Tibial nerve (tissue), 4 donors: ENCODE data around the gene RIMS1. TPM values are rescaled to one million over a fixed set of nuclear protein-coding genes. Genes with fewer than 3 reads are reported as not detected.
"Not testable (repeated sequence)": the region's sequence is repeated elsewhere in the genome, so short reads cannot be mapped to it uniquely, and the experiment has no call there.

Source experiments
- DNase-seq, 2 donors: peaks; one replicate each; pipeline ENCODE4 v3.0.0-alpha.2; 2019; ENCODE audit warnings: low spot score in 2 of 2
- H3K27ac ChIP-seq, 4 donors: fragments of 200-600 bp; sonication (generic) in 3 of 4; one replicate each; pipeline ENCODE4 v1.5.1; 2017 to 2019; ENCODE audit warnings: mild to moderate bottlenecking in 1 of 4
- H3K27me3 ChIP-seq, 2 donors: fragments of 200-600 bp; sonication (generic) in 1 of 2; one replicate each; pipeline versions ENCODE4 v1.5.1 to v1.6.0; 2017 to 2019
- H3K36me3 ChIP-seq, 3 donors: fragments of 200-600 bp; sonication (generic); one replicate each; pipeline ENCODE4 v1.5.1; 2018 to 2019
- H3K4me1 ChIP-seq, 4 donors: fragments of 200-600 bp; sonication (generic) in 3 of 4; one replicate each; pipeline ENCODE4 v1.5.1; 2017 to 2019
- H3K4me3 ChIP-seq, 4 donors: fragments of 200-600 bp; sonication (generic) in 3 of 4; one replicate each; pipeline ENCODE4 v1.5.1; 2017 to 2019; ENCODE audit warnings: mild to moderate bottlenecking in 1 of 4, moderate library complexity in 1 of 4
- H3K9me3 ChIP-seq, 4 donors: fragments of 200-600 bp; sonication (generic) in 3 of 4; one replicate each; pipeline ENCODE4 v1.5.1; 2017 to 2019
- CTCF ChIP-seq, 5 experiments: fragments of 200-600 bp in 3 of 5; fragments of 450-650 bp in 2 of 5; sonication (generic) in 3 of 5; IDR thresholded peaks; one replicate each; pipeline ENCODE4 v1.5.1; 2016 to 2019; ENCODE audit warnings: antibody characterized with exemption in 5 of 5, mild to moderate bottlenecking in 3 of 5, moderate library complexity in 2 of 5
- EP300 ChIP-seq, 2 donors: sonication (generic); formaldehyde crosslinking; IDR thresholded peaks; one replicate each; pipeline ENCODE4 v1.6.1; 2017; ENCODE audit warnings: antibody characterized with exemption in 2 of 2, mild to moderate bottlenecking in 1 of 2
- POLR2A ChIP-seq, 2 donors: fragments of 450-650 bp; IDR thresholded peaks; one replicate each; pipeline ENCODE4 v1.6.1; 2017; ENCODE audit warnings: antibody characterized with exemption in 2 of 2, mild to moderate bottlenecking in 2 of 2, moderate library complexity in 2 of 2
- WGBS, 2 donors: methylation state at CpG; one replicate each; pipeline ENCODE4 v1.1.5; 2018; 5-methylcytosine and 5-hydroxymethylcytosine counted together
- total RNA-seq, 4 donors: library from RNA; depleted of rRNA; stranded (reverse); fragments of >200 nt; gene quantifications; one replicate each; pipeline ENCODE4 v1.1.0, GENCODE V29; 2016

The RIMS1 gene
- total RNA-seq, 4 donors from 2014 or later: 1.3 to 5.1 (median 3.3) TPM

- 80 to 83% methylated on average over 4 of the region's 4 CpGs for WGBS, 2 donors
- DNase-seq: no peak
- no peak overlapping the region for H3K27ac ChIP-seq
Observed at GRCh38 chr6:72002415-72002814, 116.1 kb downstream of the RIMS1 start.

GRCh38 chr6:72006591-72006990 is 120.2 kb downstream of the RIMS1 start:
- not testable (repeated sequence) for DNase-seq, H3K36me3 ChIP-seq, H3K4me3 ChIP-seq, H3K27ac ChIP-seq, H3K27me3 ChIP-seq, H3K4me1 ChIP-seq
- 86 to 95% methylated on average over 9 of the region's 9 CpGs for WGBS, 2 donors
- H3K9me3 ChIP-seq: peaks cover 0 to 20% (median 0%) of the 10 kb centered on the region in 4 donors

More at GRCh38 chr6:72002415-72002814, 116.1 kb downstream of the RIMS1 start:
- Histone ChIP-seq H3K4me1 (no peaks in the 10 kb centered on the region), H3K9me3 (peaks cover 0 to 15% (median 0%) of the 10 kb centered on the region in 4 donors), H3K4me3 (no peak overlapping the region), H3K36me3 (no peaks in the 10 kb centered on the region), H3K27me3 (no peaks in the 10 kb centered on the region)
- TF ChIP-seq CTCF (IDR thresholded peaks at IDR 0.05) (no peak), POLR2A (IDR thresholded peaks at IDR 0.05) (no peak), EP300 (IDR thresholded peaks at IDR 0.05) (no peak)

- Histone ChIP-seq H3K27me3 (no peaks in the 10 kb centered on the region), H3K4me3 (no peak overlapping the region), H3K27ac (no peak overlapping the region), H3K36me3 (no peaks in the 10 kb centered on the region), H3K4me1 (no peaks in the 10 kb centered on the region), H3K9me3 (no peaks in the 10 kb centered on the region)
- DNase-seq: no peak
- WGBS, 2 donors: 15 to 22% methylated on average over 1 of the region's 1 CpG
- TF ChIP-seq EP300 (IDR thresholded peaks at IDR 0.05) (no peak), POLR2A (IDR thresholded peaks at IDR 0.05) (no peak), CTCF (IDR thresholded peaks at IDR 0.05) (no peak)
Observed at GRCh38 chr6:72022830-72023229, 136.5 kb downstream of the RIMS1 start.

- 62 to 68% methylated on average over 2 of the region's 2 CpGs for WGBS, 2 donors
- H3K27me3 ChIP-seq: no peaks in the 10 kb centered on the region
Observed at GRCh38 chr6:72031471-72031870, 145.1 kb downstream of the RIMS1 start.

GRCh38 chr6:72032086-72032485 is 145.7 kb downstream of the RIMS1 start:
- DNase-seq: no peak
- Histone ChIP-seq H3K36me3 (no peaks in the 10 kb centered on the region), H3K4me1 (no peaks in the 10 kb centered on the region), H3K27me3 (no peaks in the 10 kb centered on the region), H3K4me3 (no peak overlapping the region), H3K27ac (no peak overlapping the region), H3K9me3 (no peaks in the 10 kb centered on the region)
- TF ChIP-seq POLR2A (IDR thresholded peaks at IDR 0.05) (no peak), EP300 (IDR thresholded peaks at IDR 0.05) (no peak), CTCF (IDR thresholded peaks at IDR 0.05) (no peak)
- WGBS, 2 donors: 40 to 42% methylated on average over 2 of the region's 2 CpGs

More at GRCh38 chr6:72031471-72031870, 145.1 kb downstream of the RIMS1 start:
- no peak overlapping the region for H3K4me3 ChIP-seq
- H3K27ac ChIP-seq: no peak overlapping the region
- no peak for DNase-seq
- TF ChIP-seq POLR2A (IDR thresholded peaks at IDR 0.05): no peak
- TF ChIP-seq EP300 (IDR thresholded peaks at IDR 0.05): no peak
- TF ChIP-seq CTCF (IDR thresholded peaks at IDR 0.05): no peak
- no peaks in the 10 kb centered on the region for H3K4me1 ChIP-seq
- no peaks in the 10 kb centered on the region for H3K36me3 ChIP-seq
- no peaks in the 10 kb centered on the region for H3K9me3 ChIP-seq

GRCh38 chr6:72035486-72035885 is 149.1 kb downstream of the RIMS1 start:
- H3K4me3 ChIP-seq: no peak overlapping the region
- DNase-seq: no peak
- H3K4me1 ChIP-seq: no peaks in the 10 kb centered on the region
- no peaks in the 10 kb centered on the region for H3K36me3 ChIP-seq
- TF ChIP-seq CTCF (IDR thresholded peaks at IDR 0.05) (no peak), EP300 (IDR thresholded peaks at IDR 0.05) (no peak), POLR2A (IDR thresholded peaks at IDR 0.05) (no peak)
- no peaks in the 10 kb centered on the region for H3K9me3 ChIP-seq
- H3K27me3 ChIP-seq: no peaks in the 10 kb centered on the region
- no peak overlapping the region for H3K27ac ChIP-seq
